Erythroblast (primary cell): ENCODE measurements around the gene MAB21L4.

Experiments used
- GATA1 ChIP-seq: IDR thresholded peaks from 2 replicates; pipeline ENCODE4 v1.6.1; 2011; ENCODE audit warnings: low read depth, mild to moderate bottlenecking, control low read depth, low read length, moderate library complexity
- POLR2A ChIP-seq: IDR thresholded peaks from 2 replicates; pipeline ENCODE4 v1.6.1; 2011; ENCODE audit warnings: mild to moderate bottlenecking, low read length

- TF ChIP-seq POLR2A (no peak), GATA1 (no peak)
Measured at GRCh38 chr2:240888890-240889573, 6.9 kb downstream of the MAB21L4 start.
